ENCODE data around the gene MOCOS.
"Not testable (repeated sequence)": the region's sequence is repeated elsewhere in the genome, so short reads cannot be mapped to it uniquely, and the experiment has no call there.

Gene MOCOS

DNA sequence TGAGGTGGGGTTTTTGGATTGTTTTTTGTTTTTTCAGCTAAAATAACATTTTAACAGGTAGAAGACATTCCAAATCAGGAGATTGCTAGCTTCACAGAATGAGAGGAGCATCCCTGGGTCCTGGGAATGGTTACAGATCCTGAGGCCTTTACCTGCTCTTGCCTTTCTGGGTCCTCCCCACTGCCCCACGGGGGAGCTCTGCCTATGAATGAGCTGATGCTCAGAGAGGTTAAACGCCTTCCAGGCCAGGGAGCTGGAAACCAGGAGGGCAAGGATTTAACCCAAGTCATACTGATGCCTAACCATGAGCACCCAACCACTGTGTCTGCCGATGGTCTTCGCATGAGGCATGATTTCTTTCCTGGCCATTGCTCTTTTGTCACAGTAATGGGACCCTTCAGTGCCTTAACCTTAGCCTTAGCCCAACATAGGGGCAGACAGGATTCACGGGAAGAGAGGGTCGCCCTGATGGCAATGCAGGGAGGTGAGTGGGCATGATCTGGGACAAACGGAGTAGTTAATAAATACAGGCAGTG, 16.1 kb downstream of the MOCOS start:
- DNase-seq = no peak

DNA sequence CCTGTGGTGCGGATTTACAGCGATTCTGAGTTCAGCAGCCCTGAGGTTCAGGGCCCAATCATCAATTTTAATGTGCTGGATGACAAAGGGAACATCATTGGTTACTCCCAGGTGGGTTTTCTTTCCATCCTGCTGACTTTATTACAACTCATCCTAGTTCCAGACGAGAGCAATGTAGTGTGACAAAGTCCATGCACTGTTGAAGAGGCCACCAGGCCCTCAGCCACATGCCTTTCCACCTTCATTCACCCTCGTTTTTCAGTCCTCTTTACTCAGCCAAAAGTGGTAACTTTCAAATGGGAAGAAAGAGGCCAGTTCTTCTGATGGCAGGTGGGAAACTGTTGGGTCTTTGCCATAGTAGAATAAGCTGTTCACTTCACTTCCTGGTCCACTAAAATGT, 17.9 kb downstream of the MOCOS start:
- DNase-seq = no peak

DNA sequence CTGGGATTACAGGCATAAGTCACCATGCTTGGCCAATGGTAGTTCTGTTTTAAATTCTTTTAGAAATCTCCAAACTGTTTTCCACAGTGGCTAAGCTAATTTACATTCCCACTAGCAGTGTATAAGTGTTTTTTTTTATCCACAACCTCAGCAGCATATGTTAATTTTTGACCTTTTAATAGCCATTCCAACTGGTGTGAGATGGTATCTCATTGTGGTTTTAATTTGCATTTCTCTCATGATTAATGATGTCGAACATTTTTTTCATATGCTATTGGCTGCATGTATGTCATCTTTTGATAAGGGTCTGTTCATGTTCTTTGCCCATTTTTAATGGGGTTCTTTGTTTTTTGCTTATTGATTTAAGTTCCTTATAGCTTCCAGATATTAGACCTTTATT, 20.0 kb downstream of the MOCOS start:
- DNase-seq = no peak

- not testable (repeated sequence) for DNase-seq
These were observed 20.7 kb downstream of the MOCOS start for GRCh38 chr18:36207969-36208368.

GRCh38 chr18:36211612-36212065, 24.3 kb downstream of the MOCOS start:
- DNase-seq = no peak

DNA sequence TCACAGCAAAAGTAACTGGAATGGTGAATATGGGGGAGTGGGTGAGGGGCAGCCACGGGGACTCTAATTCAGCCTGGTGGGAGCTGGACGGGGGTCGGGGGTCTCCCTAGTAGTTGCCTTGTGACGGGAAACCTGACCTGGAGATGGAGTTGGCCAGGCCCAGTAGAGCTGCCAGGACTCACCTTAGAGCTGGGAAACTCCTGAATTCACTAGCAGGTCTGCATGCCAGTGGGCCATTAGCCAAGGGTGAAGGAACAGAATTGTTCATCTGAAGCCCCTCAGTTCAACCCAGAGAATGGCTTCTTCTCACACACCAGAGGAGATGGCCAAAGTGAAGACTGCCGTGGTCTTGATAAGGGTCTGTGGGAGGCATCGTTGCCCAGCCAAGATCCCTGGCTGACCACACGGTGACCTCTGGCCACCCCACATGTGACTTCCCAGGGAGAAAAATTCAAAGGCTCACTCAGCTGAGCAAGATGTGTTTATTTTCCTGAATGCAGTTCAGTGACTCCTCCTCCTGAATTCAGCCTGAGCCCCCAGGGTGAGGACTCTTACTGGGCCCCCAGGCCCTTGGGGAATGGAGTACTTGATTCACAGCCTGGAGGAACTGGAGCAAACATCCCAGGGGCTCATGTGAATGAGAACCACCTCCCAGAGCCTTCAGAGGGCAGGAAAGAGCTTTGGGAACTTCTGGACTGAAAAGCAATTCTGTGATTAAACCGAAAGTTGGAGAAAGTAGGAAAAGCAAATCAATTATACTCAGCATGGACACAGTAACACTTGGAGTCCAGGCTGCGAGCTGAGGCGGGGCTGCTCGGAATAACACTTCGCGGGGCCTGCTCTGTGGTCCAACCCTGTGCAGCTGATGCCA, 25.2 kb downstream of the MOCOS start:
- DNase-seq = no peak

- no peak for DNase-seq
These were observed 27.5 kb downstream of the MOCOS start for GRCh38 chr18:36214811-36215210.

DNA sequence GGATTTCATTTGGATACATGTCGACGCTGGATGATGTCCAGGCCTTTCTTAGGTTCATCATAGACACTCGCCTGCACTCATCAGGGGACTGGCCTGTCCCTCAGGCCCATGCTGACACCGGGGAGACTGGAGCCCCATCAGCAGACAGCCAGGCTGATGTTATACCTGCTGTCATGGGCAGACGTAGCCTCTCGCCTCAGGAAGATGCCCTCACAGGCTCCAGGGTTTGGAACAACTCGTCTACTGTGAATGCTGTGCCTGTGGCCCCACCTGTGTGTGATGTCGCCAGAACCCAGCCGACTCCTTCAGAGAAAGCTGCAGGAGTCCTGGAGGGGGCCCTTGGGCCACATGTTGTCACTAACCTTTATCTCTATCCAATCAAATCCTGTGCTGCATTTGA, 28.3 kb downstream of the MOCOS start:
- no peak for DNase-seq

DNA sequence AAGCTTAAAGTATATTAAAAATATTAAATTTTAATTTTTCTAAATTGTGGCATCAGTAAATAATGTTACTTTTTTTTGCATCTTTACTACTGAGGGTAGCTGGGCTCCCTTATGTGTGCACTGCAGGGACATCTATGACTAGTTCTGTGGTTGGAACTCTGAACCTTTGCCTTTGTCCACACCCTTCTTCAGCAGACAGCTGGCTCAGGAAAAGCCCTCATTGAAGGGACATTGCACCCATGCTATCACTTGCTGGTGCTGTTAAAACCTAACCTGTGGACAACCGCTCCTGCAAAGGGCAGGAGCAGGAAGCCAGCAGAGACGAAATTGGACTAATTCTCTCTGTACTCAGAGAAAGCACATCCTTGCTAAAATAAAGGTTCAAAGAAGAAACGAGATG, 30.1 kb downstream of the MOCOS start:
- no peak for DNase-seq

- DNase-seq = no peak
These were observed 41.9 kb downstream of the MOCOS start for GRCh38 chr18:36229188-36229587.

GRCh38 chr18:36240510-36240909, 53.2 kb downstream of the MOCOS start:
- DNase-seq = not testable (repeated sequence)

DNA sequence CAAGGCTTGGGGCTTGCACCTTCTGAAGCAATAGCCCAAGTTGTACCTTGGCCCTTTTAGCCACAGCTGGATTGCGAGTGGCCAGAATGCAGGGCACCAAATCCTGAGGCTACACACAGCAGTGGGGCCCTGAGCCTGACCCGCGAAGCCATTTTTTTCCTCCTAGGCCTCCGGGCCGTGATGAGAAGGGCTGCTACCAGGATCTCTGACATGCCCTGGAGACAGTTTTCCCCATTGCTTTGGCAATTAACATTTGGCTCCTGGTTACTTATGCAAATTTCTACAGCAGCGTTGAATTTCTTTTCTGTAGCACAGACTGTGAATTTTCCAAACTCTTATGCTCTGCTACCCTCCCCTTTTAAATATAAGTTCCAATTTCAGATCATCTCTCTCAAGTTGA, 54.5 kb downstream of the MOCOS start:
- DNase-seq = no peak

- no peak for DNase-seq
These were observed 59.7 kb downstream of the MOCOS start for GRCh38 chr18:36247036-36247435.

GRCh38 chr18:36249392-36249791, 62.1 kb downstream of the MOCOS start:
- no peak for DNase-seq

DNA sequence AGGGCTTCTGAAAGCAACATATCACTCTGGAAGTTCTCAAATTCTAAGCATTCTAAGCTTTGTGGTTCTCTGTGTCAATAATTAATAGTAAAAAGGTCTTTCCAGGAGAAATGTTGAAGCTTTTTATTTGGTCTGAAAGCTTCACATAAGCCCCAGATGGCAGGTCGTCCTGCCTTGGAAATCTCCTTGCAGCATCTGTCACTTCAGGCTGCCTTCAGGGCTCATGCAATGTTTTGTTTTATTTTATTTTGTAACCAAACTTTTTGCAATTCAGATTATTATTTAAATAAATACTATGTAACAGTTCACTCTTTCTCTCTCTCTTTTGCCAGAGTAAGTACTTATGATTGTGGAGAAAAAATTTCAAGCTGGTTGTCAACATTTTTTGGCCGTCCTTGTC, 63.5 kb downstream of the MOCOS start:
- no peak for DNase-seq

- no peak for DNase-seq
These were observed 67.9 kb downstream of the MOCOS start for GRCh38 chr18:36255072-36255698.

DNA sequence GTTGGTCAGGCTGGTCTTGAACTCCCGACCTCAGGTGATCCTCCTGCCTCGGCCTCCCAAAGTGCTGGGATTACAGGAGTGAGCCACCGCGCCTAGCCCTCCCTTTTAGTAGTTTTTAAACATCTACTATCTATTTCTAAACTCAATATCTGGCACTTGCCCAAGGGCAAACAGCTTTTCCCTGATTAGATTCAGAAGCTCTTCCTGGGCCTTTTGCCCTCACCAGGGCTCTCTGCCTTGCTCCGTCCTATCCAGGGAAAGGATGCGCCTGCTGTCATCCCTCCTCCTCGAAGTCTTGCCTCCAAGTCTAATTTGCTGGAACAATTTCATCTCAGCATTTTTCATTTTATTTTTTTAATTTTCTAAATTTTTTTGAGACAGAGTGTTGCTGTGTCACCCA, 68.8 kb downstream of the MOCOS start:
- DNase-seq = no peak

DNA sequence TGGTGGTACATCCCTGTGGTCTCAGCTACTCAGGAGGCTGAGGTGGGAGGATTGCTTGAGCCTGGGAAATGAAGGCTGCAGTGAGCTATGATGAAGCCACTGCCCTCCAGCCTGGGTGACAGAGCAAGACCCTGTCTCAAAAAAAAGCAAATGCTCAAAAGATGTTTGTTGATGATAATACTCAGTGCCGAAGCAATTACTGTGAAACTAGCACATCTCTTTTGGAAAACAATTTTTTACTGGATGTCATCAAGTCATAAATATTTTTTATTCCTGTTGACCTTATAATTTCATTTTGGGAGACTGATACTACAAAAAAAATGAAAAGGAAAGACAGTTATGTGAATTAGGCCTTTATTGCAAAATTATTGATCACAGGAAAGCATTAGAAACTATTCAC, 75.7 kb downstream of the MOCOS start:
- DNase-seq = no peak

DNA sequence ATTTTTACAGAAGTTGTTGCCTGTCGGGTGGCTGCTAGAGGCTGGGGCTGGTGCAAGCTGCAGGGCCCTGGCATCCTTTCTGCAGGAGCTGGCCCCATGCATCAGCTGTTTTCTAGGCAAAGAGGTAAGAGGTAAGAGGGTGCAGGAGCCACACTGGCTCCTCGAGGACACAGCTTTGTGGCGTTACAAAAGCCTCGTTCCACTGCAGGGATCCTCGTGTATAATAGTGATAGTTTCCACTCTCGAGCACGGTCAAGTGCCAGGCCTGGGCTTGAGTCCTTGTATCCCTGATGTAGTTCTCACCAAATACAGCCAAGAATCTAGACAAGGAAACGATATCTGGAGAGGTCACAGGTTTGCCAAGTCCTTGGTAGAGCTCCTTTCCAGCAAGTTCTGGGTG, 77.0 kb downstream of the MOCOS start:
- DNase-seq = no peak

DNA sequence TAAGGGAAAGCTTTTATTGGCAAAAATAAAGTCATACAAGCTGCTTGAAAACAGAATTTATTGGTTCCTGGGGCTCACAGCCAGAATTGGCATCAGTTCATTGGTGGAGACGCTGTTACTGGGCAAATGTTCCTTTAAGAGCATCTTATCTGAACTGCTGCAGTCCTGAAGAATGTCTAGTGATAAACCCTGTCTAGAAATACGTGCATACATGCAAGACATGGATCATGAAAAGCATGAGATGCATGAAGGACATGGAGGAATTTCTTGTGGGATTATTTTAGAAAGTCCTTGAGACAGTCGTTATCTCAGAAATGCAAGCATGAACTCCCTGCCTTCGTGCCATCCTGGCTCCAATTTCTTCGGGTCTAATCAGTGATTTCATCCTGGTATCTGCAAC, 77.7 kb downstream of the MOCOS start:
- DNase-seq = no peak

DNA sequence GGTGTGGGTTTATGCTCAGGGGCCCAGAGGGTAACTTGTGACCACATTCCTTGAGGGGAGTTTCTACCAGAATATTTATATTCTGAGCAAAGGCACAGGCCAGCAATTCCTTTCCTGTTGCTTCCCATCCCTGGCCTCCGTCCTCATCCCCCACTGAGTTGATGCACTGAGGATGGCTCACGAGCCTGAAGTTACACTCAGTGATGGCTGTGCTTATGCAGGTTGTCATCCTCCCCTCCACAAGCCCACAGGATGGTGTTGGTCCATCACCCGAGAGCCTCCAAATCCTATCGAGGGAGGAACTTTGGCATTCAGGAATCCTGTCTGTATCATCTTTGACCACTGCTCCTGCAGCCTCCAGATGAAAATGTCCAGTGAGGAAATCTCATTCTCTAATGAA, 81.9 kb downstream of the MOCOS start:
- DNase-seq = no peak

- DNase-seq = no peak
These were observed 83.9 kb downstream of the MOCOS start for GRCh38 chr18:36271153-36271552.

- no peak for DNase-seq
These were observed 86.0 kb downstream of the MOCOS start for GRCh38 chr18:36273347-36273746.

- no peak for DNase-seq
These were observed 86.9 kb downstream of the MOCOS start for GRCh38 chr18:36274083-36274715.

All from NCI-H2107 (cell line).